OCI-LY1 (cell line): ENCODE results near the gene RBM34.
"Not testable (repeated sequence)": the region's sequence is repeated elsewhere in the genome, so short reads cannot be mapped to it uniquely, and the experiment has no call there.

Experiments
- H2AFZ ChIP-seq: fragments of 200-600 bp; sonication (generic), shearing (Covaris generic); 2 replicates; pipeline ENCODE4 v1.6.0; 2014; ENCODE audit warnings: antibody characterized with exemption, mild to moderate bottlenecking, low read length
- H3F3A ChIP-seq: fragments of 200-600 bp; sonication (generic), shearing (Covaris generic); 2 replicates; pipeline ENCODE4 v1.6.0; 2014; ENCODE audit warnings: mild to moderate bottlenecking, antibody characterized with exemption, low read length, moderate library complexity; ENCODE audit not compliant: insufficient read depth
- H3K27ac ChIP-seq: fragments of 200-600 bp; sonication (generic); 2 replicates; pipeline ENCODE4 v1.5.1; 2014; ENCODE audit warnings: low read length, mixed run types, mild to moderate bottlenecking, low read depth; ENCODE audit not compliant: poor library complexity, severe bottlenecking
- H3K27me3 ChIP-seq: fragments of 200-600 bp; sonication (generic); 2 replicates; pipeline ENCODE4 v1.6.0; 2014; ENCODE audit warnings: antibody characterized with exemption, mild to moderate bottlenecking, low read length, moderate library complexity; ENCODE audit not compliant: insufficient read depth
- H3K36me3 ChIP-seq: fragments of 200-600 bp; sonication (generic); 2 replicates; pipeline ENCODE4 v1.6.1; 2014; ENCODE audit warnings: mild to moderate bottlenecking, antibody characterized with exemption, low read length, moderate library complexity, mixed read lengths; ENCODE audit not compliant: insufficient read depth
- H3K4me1 ChIP-seq: fragments of 200-600 bp; sonication (generic); 2 replicates; pipeline ENCODE4 v1.5.1; 2014; ENCODE audit warnings: mild to moderate bottlenecking, low read length, moderate library complexity; ENCODE audit not compliant: insufficient read depth, severe bottlenecking
- H3K4me2 ChIP-seq: fragments of 200-600 bp; sonication (generic), shearing (Covaris generic); 2 replicates; pipeline ENCODE4 v1.6.1; 2014; ENCODE audit warnings: low read length
- H3K4me3 ChIP-seq: fragments of 200-600 bp; sonication (generic); 2 replicates; pipeline ENCODE4 v1.5.1; 2014; ENCODE audit warnings: low read length, low read depth, mild to moderate bottlenecking, mixed read lengths; ENCODE audit not compliant: poor library complexity, severe bottlenecking
- H3K79me2 ChIP-seq: fragments of 200-600 bp; shearing (Covaris generic); 2 replicates; pipeline ENCODE4 v1.6.1; 2016; ENCODE audit warnings: mixed run types, low read length, mixed read lengths; ENCODE audit not compliant: insufficient read depth
- H3K9ac ChIP-seq: fragments of 200-600 bp; sonication (generic), shearing (Covaris generic); 2 replicates; pipeline ENCODE4 v1.6.1; 2014; ENCODE audit warnings: mild to moderate bottlenecking, low read length, mixed read lengths
- H3K9me2 ChIP-seq: fragments of 200-600 bp; sonication (generic), shearing (Covaris generic); 2 replicates; pipeline ENCODE4 v1.6.1; 2014; ENCODE audit warnings: low read depth, mild to moderate bottlenecking, low read length, mixed read lengths
- H3K9me3 ChIP-seq: fragments of 200-600 bp; shearing (Covaris generic); 2 replicates; pipeline ENCODE4 v1.6.1; 2014; ENCODE audit warnings: low read length, mixed read lengths
- H4K20me1 ChIP-seq: fragments of 200-600 bp; sonication (generic), shearing (Covaris generic); 2 replicates; pipeline ENCODE4 v1.6.0; 2016; ENCODE audit warnings: mild to moderate bottlenecking, low read length; ENCODE audit not compliant: insufficient read depth
- EZH2 ChIP-seq: fragments of 200-600 bp; sonication (generic), shearing (Covaris generic); IDR thresholded peaks from 2 replicates; pipeline ENCODE4 v1.8.0; 2017; ENCODE audit warnings: borderline replicate concordance, mixed run types, mild to moderate bottlenecking, antibody characterized with exemption, low read length, moderate library complexity, mixed read lengths
- TF ChIP-seq, protein P1 (sequence below): fragments of 200-600 bp; sonication (generic), shearing (Covaris generic); IDR thresholded peaks from 2 replicates; pipeline ENCODE4 v1.5.1; 2017; ENCODE audit warnings: mild to moderate bottlenecking, antibody characterized with exemption, low read length, moderate library complexity, mixed read lengths

Gene RBM34

DNA sequence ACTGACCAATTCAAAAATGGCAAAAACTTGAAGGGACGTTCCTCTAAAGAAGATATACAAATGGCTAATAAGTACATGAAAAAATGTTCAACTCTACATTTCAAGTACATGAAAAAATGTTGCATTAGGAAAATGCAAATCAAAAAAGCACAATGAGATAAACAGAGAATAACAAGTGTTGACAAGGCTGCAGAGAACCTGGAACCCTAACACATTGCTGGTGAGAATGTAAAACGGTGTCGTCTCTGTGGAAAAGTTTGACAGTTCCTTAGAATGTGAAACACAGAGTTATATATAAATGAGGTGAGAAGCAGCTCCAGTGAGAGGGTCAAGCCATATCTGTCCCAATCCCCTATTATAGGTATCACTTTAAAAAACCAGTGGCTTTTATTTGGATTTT, 44.6 kb upstream of the RBM34 start:
- no peaks in the 10 kb centered on the region for H3K9me3 ChIP-seq
- H4K20me1 ChIP-seq = no peaks in the 10 kb centered on the region
- H3K9ac ChIP-seq = no peak overlapping the region
- H3K4me2 ChIP-seq = no peak overlapping the region
- H3K9me2 ChIP-seq = no peaks in the 10 kb centered on the region
- no peak overlapping the region for H3K4me3 ChIP-seq
- H2AFZ ChIP-seq = no peak overlapping the region
- H3K79me2 ChIP-seq = no peaks in the 10 kb centered on the region
- no peaks in the 10 kb centered on the region for H3F3A ChIP-seq
- peaks cover 52% of the 10 kb centered on the region for H3K36me3 ChIP-seq
- H3K27me3 ChIP-seq = no peaks in the 10 kb centered on the region
- no peak for TF ChIP-seq EZH2
- TF ChIP-seq, protein P1, sequence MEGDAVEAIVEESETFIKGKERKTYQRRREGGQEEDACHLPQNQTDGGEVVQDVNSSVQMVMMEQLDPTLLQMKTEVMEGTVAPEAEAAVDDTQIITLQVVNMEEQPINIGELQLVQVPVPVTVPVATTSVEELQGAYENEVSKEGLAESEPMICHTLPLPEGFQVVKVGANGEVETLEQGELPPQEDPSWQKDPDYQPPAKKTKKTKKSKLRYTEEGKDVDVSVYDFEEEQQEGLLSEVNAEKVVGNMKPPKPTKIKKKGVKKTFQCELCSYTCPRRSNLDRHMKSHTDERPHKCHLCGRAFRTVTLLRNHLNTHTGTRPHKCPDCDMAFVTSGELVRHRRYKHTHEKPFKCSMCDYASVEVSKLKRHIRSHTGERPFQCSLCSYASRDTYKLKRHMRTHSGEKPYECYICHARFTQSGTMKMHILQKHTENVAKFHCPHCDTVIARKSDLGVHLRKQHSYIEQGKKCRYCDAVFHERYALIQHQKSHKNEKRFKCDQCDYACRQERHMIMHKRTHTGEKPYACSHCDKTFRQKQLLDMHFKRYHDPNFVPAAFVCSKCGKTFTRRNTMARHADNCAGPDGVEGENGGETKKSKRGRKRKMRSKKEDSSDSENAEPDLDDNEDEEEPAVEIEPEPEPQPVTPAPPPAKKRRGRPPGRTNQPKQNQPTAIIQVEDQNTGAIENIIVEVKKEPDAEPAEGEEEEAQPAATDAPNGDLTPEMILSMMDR = no peak
- H3K27ac ChIP-seq = no peak overlapping the region
- H3K4me1 ChIP-seq = no peaks in the 10 kb centered on the region

- H3K9me2 ChIP-seq = no peaks in the 10 kb centered on the region
- H3F3A ChIP-seq = no peaks in the 10 kb centered on the region
- no peaks in the 10 kb centered on the region for H3K4me1 ChIP-seq
- H3K36me3 ChIP-seq = peaks cover 39% of the 10 kb centered on the region
- TF ChIP-seq EZH2 = no peak
- TF ChIP-seq, protein P1 = no peak
- H3K9ac ChIP-seq = no peak overlapping the region
- H3K4me3 ChIP-seq = no peak overlapping the region
- no peak overlapping the region for H3K4me2 ChIP-seq
- no peak overlapping the region for H2AFZ ChIP-seq
- H3K79me2 ChIP-seq = no peaks in the 10 kb centered on the region
- H4K20me1 ChIP-seq = no peaks in the 10 kb centered on the region
- no peaks in the 10 kb centered on the region for H3K9me3 ChIP-seq
- no peaks in the 10 kb centered on the region for H3K27me3 ChIP-seq
- no peak overlapping the region for H3K27ac ChIP-seq
Observed at GRCh38 chr1:235203428-235203827, 42.4 kb upstream of the RBM34 start.

DNA sequence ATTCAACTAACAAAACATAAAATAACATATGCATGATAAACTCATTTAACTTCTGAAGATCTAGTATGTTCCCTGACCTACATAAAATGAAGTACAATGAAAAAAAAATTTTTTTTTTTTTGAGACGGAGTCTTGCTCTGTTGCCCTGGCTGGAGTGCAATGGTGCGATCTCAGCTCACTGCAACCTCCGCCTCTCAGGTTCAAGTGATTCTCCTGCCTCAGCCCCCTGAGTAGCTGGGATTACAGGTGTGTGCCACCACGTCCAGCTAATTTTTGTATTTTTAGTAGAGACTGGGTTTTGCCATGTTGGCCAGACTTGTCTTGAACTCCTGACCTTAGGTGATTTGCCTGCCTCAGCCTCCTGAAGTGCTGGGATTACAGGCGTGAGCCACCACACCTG, 41.4 kb upstream of the RBM34 start:
- H3K9me2 ChIP-seq, H3K27me3 ChIP-seq, H3K4me3 ChIP-seq, H4K20me1 ChIP-seq, H3K4me2 ChIP-seq, H3K4me1 ChIP-seq, H2AFZ ChIP-seq, H3K27ac ChIP-seq, H3K9ac ChIP-seq, H3F3A ChIP-seq, H3K79me2 ChIP-seq, H3K9me3 ChIP-seq: not testable (repeated sequence)
- peaks cover 42% of the 10 kb centered on the region for H3K36me3 ChIP-seq

GRCh38 chr1:235199441-235199840, 38.4 kb upstream of the RBM34 start:
- Histone ChIP-seq H3K27me3 (no peaks in the 10 kb centered on the region), H3K9me3 (no peaks in the 10 kb centered on the region), H3K9ac (no peak overlapping the region), H3K4me2 (no peak overlapping the region), H3K4me3 (no peak overlapping the region), H2AFZ (no peak overlapping the region), H3F3A (no peaks in the 10 kb centered on the region), H3K9me2 (no peaks in the 10 kb centered on the region), H3K27ac (no peak overlapping the region), H3K4me1 (no peaks in the 10 kb centered on the region), H4K20me1 (no peaks in the 10 kb centered on the region), H3K79me2 (no peaks in the 10 kb centered on the region), H3K36me3 (peaks cover 45% of the 10 kb centered on the region)
- TF ChIP-seq, protein P1 = peak; percentile 56
- TF ChIP-seq EZH2 = no peak
